Spleen (tissue), 11 donors: ENCODE results near the gene MAD2L2. TPM values are rescaled to one million over a fixed set of nuclear protein-coding genes. Genes with fewer than 3 reads are reported as not detected.
A peak's percentile ranks its signal among the peaks of the same experiment; 100 is the strongest.

Source experiments
- DNase-seq: peaks from one replicate; pipeline ENCODE4 v3.0.0-alpha.2; 2020
- H3K27ac ChIP-seq, 8 donors: fragments of 200-600 bp; sonication (generic) in 7 of 8; 1 replicate in 4 of 8; 2 replicates in 4 of 8; pipeline versions ENCODE4 v1.5.0 to v1.8.0; 2016 to 2021; ENCODE audit warnings: inconsistent platforms in 4 of 8, mild to moderate bottlenecking in 4 of 8, moderate library complexity in 1 of 8
- H3K27me3 ChIP-seq, 7 donors: fragments of 200-600 bp; sonication (generic) in 6 of 7; replicated peaks in 1 of 7; 1 replicate in 4 of 7; 2 replicates in 3 of 7; pipeline versions ENCODE4 v1.5.0 to v1.8.0; 2016 to 2021; ENCODE audit warnings: inconsistent platforms in 3 of 7, mild to moderate bottlenecking in 1 of 7
- H3K36me3 ChIP-seq, 6 donors: fragments of 200-600 bp; sonication (generic) in 5 of 6; 1 replicate in 4 of 6; 2 replicates in 2 of 6; pipeline versions ENCODE4 v1.5.0 to v1.8.0; 2016 to 2021; ENCODE audit warnings: inconsistent platforms in 2 of 6
- H3K4me1 ChIP-seq, 6 donors: fragments of 200-600 bp; sonication (generic) in 5 of 6; 1 replicate in 3 of 6; 2 replicates in 3 of 6; pipeline versions ENCODE4 v1.5.0 to v1.8.0; 2016 to 2021; ENCODE audit warnings: inconsistent platforms in 3 of 6
- H3K4me3 ChIP-seq, 8 donors: fragments of 200-600 bp; sonication (generic) in 7 of 8; 1 replicate in 4 of 8; 2 replicates in 4 of 8; pipeline versions ENCODE4 v1.5.0 to v1.8.0; 2016 to 2021; ENCODE audit warnings: inconsistent platforms in 4 of 8, mild to moderate bottlenecking in 4 of 8, moderate library complexity in 2 of 8
- H3K9me3 ChIP-seq, 8 donors: fragments of 200-600 bp; sonication (generic) in 7 of 8; 1 replicate in 4 of 8; 2 replicates in 4 of 8; pipeline versions ENCODE4 v1.5.0 to v1.8.0; 2016 to 2021; ENCODE audit warnings: inconsistent platforms in 4 of 8
- POLR2A ChIP-seq, 3 donors: fragments of 450-650 bp; IDR thresholded peaks; one replicate each; pipeline ENCODE4 v1.5.1; 2017; ENCODE audit warnings: antibody characterized with exemption in 3 of 3, mild to moderate bottlenecking in 1 of 3
- POLR2AphosphoS5 ChIP-seq, 3 donors: sonication (generic); formaldehyde crosslinking; IDR thresholded peaks; one replicate each; pipeline ENCODE4 v1.5.1; 2017; ENCODE audit warnings: antibody characterized with exemption in 3 of 3
- WGBS, 5 donors: extraction: QIAGEN DNeasy Blood & Tissue Kit in 3 of 5; methylation state at CpG; one replicate each; pipeline versions ENCODE4 v1.1.5 to v1.1.7; 2013 to 2018; 5-methylcytosine and 5-hydroxymethylcytosine counted together
- intact Hi-C: fragments of 100-400 bp; cut with DNase I; formaldehyde crosslinking; loops from one replicate; pipeline ENCODE4 v1.15.0; 2023; ENCODE audit warnings: low total_unique reads
- polyA plus RNA-seq, 3 donors: library from polyadenylated mRNA; stranded (reverse); fragments of 200-250 nt; gene quantifications; one replicate each; pipeline ENCODE4 v1.2.1, GENCODE V29; 2013
- total RNA-seq, 7 donors: library from RNA; depleted of rRNA in 3 of 7; stranded (reverse); fragments of >200 nt in 3 of 7; fragmentation: NEBNext Ultra II Directional in 4 of 7; extraction: Animal tissue kit (Norgen Biotek cat#: 25700) in 4 of 7; gene quantifications; one replicate each; pipeline versions ENCODE4 v1.1.0 to v1.2.1, GENCODE V29; 2016 to 2021
- TF ChIP-seq, protein P1 (sequence below), 11 experiments: fragments of 200-600 bp in 7 of 11; fragments of 450-650 bp in 4 of 11; sonication (generic) in 4 of 11; IDR thresholded peaks in 8 of 11; conservative IDR thresholded peaks in 3 of 11; 1 replicate in 7 of 11; 2 replicates in 4 of 11; pipeline versions ENCODE4 v1.4.0 to v1.8.0; 2016 to 2021; ENCODE audit warnings: antibody characterized with exemption in 11 of 11, inconsistent platforms in 4 of 11, mild to moderate bottlenecking in 1 of 11
- donor health status: healthy with polysubstance abuse.
- donor health status: DM: no; HTN: no; CAD: no; lungs with moderate emphysema.
- donor health status: DM: no; HTN: no; CAD: no.
- donor health status: Bipolar disorder and iron deficiency.
- donor health status: healthy.
- donor health status: DM: no; HTN: no; CAD: no.
- donor health status: DM: yes; HTN: yes; CAD: no.

Gene MAD2L2
- total and polyA plus RNA-seq, 10 donors = 22.7 to 42.1 (median 32.2) TPM

DNA sequence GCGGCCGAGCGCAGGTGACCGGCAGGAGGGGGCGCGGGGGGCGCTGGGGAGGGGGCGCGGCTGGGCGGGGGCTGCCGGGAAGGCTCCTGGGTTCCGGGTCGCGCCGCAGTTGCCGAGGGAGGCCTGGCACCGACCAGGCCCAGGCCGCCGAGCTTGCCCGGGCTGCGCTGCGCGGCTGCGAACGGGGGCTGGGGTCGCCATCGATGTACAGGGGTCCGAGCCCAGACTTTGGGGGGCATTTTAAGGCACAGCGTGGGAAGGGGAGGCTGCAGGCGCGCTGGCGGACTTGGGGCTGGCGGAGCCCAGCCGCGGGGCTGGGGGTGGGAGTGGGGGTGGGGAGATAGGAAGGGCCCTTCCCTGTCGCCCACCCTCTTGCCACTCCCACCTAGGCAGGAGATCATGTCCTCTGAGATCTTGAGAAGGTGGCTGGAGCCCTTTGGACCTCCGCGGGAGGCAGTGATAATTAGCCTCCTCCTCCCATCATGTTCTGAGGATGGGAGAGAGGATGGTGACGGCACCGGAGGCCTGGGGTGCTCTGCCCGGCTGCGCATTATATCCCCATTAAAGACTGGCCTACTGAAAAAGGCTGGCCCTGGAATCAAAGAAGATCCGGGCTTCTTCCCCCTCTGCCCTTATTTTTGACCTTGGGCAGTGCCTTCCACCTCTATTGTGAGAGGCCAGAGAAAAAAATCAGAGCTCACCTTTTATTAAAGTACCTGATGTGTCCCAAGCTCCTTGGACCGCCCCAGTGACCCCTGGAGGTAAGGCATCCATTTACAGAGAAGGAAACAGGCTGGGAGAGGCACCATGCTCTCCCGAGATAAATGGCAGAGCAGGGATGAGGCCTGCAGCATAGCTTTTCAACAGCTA is 25.8 kb downstream of the MAD2L2 start:
- 9 to 42% (median 12%) methylated on average over 10 to 45 of the region's 45 CpGs for WGBS, 5 donors
- Histone ChIP-seq H3K9me3 (no peaks in the 10 kb centered on the region), H3K27ac (peak overlapping the region in 5 of 8 donors; percentile 33 to 80 (median 66)), H3K36me3 (peaks cover 0 to 42% (median 8%) of the 10 kb centered on the region in 6 donors), H3K27me3 (peaks cover 0 to 30% (median 2%) of the 10 kb centered on the region in 7 donors), H3K4me1 (peaks cover 11 to 45% (median 35%) of the 10 kb centered on the region in 6 donors), H3K4me3 (peak overlapping the region; percentile 45 to 87 (median 56))
- DNase-seq = no peak
- intact Hi-C loops = loop anchor here (5.0 kb wide), 1 partner anchor 67 kb away; no protein-coding TSS in a partner anchor
- TF ChIP-seq, protein P1, sequence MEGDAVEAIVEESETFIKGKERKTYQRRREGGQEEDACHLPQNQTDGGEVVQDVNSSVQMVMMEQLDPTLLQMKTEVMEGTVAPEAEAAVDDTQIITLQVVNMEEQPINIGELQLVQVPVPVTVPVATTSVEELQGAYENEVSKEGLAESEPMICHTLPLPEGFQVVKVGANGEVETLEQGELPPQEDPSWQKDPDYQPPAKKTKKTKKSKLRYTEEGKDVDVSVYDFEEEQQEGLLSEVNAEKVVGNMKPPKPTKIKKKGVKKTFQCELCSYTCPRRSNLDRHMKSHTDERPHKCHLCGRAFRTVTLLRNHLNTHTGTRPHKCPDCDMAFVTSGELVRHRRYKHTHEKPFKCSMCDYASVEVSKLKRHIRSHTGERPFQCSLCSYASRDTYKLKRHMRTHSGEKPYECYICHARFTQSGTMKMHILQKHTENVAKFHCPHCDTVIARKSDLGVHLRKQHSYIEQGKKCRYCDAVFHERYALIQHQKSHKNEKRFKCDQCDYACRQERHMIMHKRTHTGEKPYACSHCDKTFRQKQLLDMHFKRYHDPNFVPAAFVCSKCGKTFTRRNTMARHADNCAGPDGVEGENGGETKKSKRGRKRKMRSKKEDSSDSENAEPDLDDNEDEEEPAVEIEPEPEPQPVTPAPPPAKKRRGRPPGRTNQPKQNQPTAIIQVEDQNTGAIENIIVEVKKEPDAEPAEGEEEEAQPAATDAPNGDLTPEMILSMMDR (IDR thresholded peaks at IDR 0.05 in 8 of 11, conservative IDR thresholded peaks at IDR 0.05 in 3 of 11) = no peak
- TF ChIP-seq POLR2AphosphoS5 (IDR thresholded peaks at IDR 0.05) (no peak), POLR2A (IDR thresholded peaks at IDR 0.05) (no peak)

DNA sequence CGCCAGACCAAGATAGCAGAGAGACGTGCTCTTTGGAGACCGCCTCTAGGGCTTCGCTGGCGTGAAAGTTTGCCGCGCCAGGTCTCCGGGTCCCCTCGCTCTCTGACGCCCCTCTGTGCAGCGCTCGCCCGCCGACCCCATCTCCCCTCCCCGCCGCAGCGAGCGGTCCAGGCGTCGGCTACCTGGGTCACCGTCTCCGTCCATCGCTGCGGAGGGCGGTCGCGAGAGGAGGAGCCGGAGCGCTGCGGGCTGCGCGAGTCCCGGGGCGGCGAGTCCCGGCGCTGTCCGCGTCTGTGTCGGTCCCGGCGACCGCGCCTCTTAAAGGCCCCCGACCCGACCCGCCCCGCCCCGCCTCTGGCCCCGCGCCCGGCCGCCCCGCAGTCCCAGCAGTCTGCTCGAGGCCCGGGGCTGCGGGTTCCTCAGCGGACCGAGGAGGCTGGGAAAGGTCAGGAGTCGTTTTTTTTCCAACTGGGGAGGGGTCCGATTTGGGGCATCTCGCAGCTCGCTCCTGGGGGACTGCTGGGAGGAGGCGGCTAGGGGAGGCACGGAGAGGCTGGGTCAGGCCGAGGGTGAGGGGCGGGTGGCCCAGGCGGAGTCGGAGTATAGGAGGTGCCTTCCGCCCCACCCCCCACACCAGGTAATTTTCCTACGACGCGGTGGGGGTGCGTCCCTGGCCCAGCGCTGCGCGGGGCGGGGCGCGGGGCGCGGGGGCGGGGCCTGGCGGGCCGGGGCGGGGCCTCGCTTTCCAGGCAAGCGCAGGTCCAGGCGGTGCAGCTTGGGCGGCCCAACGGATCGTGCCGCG is 26.6 kb downstream of the MAD2L2 start, which contains the start of the genes FBXO2 and FBXO44:
FBXO2 (minus strand) TSS at position 293 of the 802 bp plus-strand sequence; CDS start at position 204, 89 bp downstream.
FBXO44 (plus strand) TSS at position 741 of the 802 bp plus-strand sequence. CDS start 959 bp downstream, outside the sequence.
- no peak for TF ChIP-seq POLR2A (IDR thresholded peaks at IDR 0.05)
- TF ChIP-seq, protein P1 (IDR thresholded peaks at IDR 0.05 in 8 of 11, conservative IDR thresholded peaks at IDR 0.05 in 3 of 11) = no peak
- peak in 2 of 3 donors; percentile 8 to 31 for TF ChIP-seq POLR2AphosphoS5 (IDR thresholded peaks at IDR 0.05)
- Histone ChIP-seq H3K4me3 (peak within 1 kb of the TSS; percentile 45 to 87 (median 56)), H3K36me3 (peaks cover 0 to 33% (median 8%) of the 10 kb centered on the region in 6 donors), H3K9me3 (no peaks in the 10 kb centered on the region), H3K27ac (peak within 1 kb of the TSS in 7 of 8 donors; percentile 32 to 80 (median 55)), H3K4me1 (peaks cover 11 to 54% (median 44%) of the 10 kb centered on the region in 6 donors), H3K27me3 (peaks cover 0 to 38% (median 11%) of the 10 kb centered on the region in 7 donors)
- DNase-seq = peak; percentile 91
- 7 to 16% (median 8%) methylated on average over 5 to 94 of the region's 94 CpGs for WGBS, 5 donors
- intact Hi-C loops = loop anchor here (5.0 kb wide), 1 partner anchor 68 kb away; no protein-coding TSS in a partner anchor

DNA sequence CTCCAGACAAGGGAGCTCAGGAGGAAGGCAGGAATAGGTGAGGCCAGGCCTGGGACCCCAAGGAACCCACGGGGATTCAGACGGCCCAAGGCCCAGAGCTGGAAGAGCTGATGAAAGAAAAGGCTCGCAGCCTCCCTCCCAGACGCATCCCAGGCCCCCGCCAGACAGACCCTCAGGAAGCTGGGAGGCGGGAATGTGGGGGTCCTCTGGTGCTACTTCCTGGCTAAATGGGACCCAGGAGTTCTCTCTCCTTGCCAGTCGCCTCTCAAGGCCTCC is 27.1 kb downstream of the MAD2L2 start:
- peaks cover 0 to 28% (median 6%) of the 10 kb centered on the region in 6 donors for H3K36me3 ChIP-seq
- peak overlapping the region in 5 of 8 donors; percentile 51 to 80 (median 66) for H3K27ac ChIP-seq
- DNase-seq = peak; percentile 80
- WGBS, 5 donors = 68 to 81% (median 75%) methylated on average over 4 to 7 of the region's 7 CpGs
- peak overlapping the region in 7 of 8 donors; percentile 45 to 87 (median 57) for H3K4me3 ChIP-seq
- H3K27me3 ChIP-seq = peaks cover 0 to 44% (median 12%) of the 10 kb centered on the region in 7 donors
- H3K9me3 ChIP-seq = no peaks in the 10 kb centered on the region
- intact Hi-C loops = loop anchor here (5.0 kb wide), 1 partner anchor 69 kb away; no protein-coding TSS in a partner anchor
- TF ChIP-seq POLR2A (IDR thresholded peaks at IDR 0.05) (no peak), POLR2AphosphoS5 (IDR thresholded peaks at IDR 0.05) (no peak)
- TF ChIP-seq, protein P1 (IDR thresholded peaks at IDR 0.05 in 8 of 11, conservative IDR thresholded peaks at IDR 0.05 in 3 of 11) = no peak
- H3K4me1 ChIP-seq = peaks cover 11 to 59% (median 49%) of the 10 kb centered on the region in 6 donors
